Measurements from ENCODE around the gene HIVEP1. TPM values are rescaled to one million over a fixed set of nuclear protein-coding genes. Genes with fewer than 3 reads are reported as not detected.

The HIVEP1 gene
- total RNA-seq, 4 donors from 2014 or later = 26.8 to 69.3 (median 38.8) TPM

GRCh38 chr6:12048609-12049008 lies 36.5 kb downstream of the HIVEP1 start:
- Histone ChIP-seq H3K4me3 (no peak overlapping the region), H3K27me3 (no peaks in the 10 kb centered on the region), H3K4me1 (peaks cover 0 to 18% (median 4%) of the 10 kb centered on the region in 4 donors), H3K36me3 (no peaks in the 10 kb centered on the region), H3K9me3 (no peaks in the 10 kb centered on the region), H3K27ac (peak overlapping the region in 1 of 4 donors; percentile 64)
- no peak for DNase-seq
- no peak for TF ChIP-seq POLR2A (IDR thresholded peaks at IDR 0.05)
- no peak for TF ChIP-seq CTCF (IDR thresholded peaks at IDR 0.05)

GRCh38 chr6:12049165-12049564 lies 37.1 kb downstream of the HIVEP1 start:
- Histone ChIP-seq H3K27me3 (no peaks in the 10 kb centered on the region), H3K36me3 (no peaks in the 10 kb centered on the region), H3K4me1 (peaks cover 0 to 18% (median 3%) of the 10 kb centered on the region in 4 donors), H3K27ac (peak overlapping the region in 1 of 4 donors; percentile 64), H3K9me3 (no peaks in the 10 kb centered on the region), H3K4me3 (no peak overlapping the region)
- no peak for TF ChIP-seq POLR2A (IDR thresholded peaks at IDR 0.05)
- TF ChIP-seq CTCF (IDR thresholded peaks at IDR 0.05) = no peak
- no peak for DNase-seq

GRCh38 chr6:12051861-12052368 lies 39.8 kb downstream of the HIVEP1 start:
- Histone ChIP-seq H3K27me3 (no peaks in the 10 kb centered on the region), H3K9me3 (no peaks in the 10 kb centered on the region), H3K4me1 (peaks cover 0 to 8% (median 0%) of the 10 kb centered on the region in 4 donors), H3K36me3 (no peaks in the 10 kb centered on the region), H3K4me3 (no peak overlapping the region), H3K27ac (peak overlapping the region in 3 of 4 donors; percentile 19 to 55 (median 33))
- DNase-seq = peak in 2 of 3 donors; percentile 63 to 66
- TF ChIP-seq POLR2A (IDR thresholded peaks at IDR 0.05) = no peak
- no peak for TF ChIP-seq CTCF (IDR thresholded peaks at IDR 0.05)

GRCh38 chr6:12058172-12058961 lies 46.3 kb downstream of the HIVEP1 start:
- peaks cover 0 to 3% (median 0%) of the 10 kb centered on the region in 4 donors for H3K4me1 ChIP-seq
- H3K27me3 ChIP-seq = no peaks in the 10 kb centered on the region
- no peaks in the 10 kb centered on the region for H3K36me3 ChIP-seq
- no peak for DNase-seq
- TF ChIP-seq CTCF (IDR thresholded peaks at IDR 0.05) = no peak
- no peak for TF ChIP-seq POLR2A (IDR thresholded peaks at IDR 0.05)
- no peak overlapping the region for H3K27ac ChIP-seq
- H3K4me3 ChIP-seq = no peak overlapping the region
- no peaks in the 10 kb centered on the region for H3K9me3 ChIP-seq

- TF ChIP-seq POLR2A (IDR thresholded peaks at IDR 0.05) (peak in 1 of 2 donors; percentile 18), CTCF (IDR thresholded peaks at IDR 0.05) (no peak)
- peak; percentile 63 to 93 (median 90) for DNase-seq
- Histone ChIP-seq H3K4me3 (peak overlapping the region; percentile 7 to 36 (median 18)), H3K9me3 (no peaks in the 10 kb centered on the region), H3K4me1 (peaks cover 0 to 3% (median 0%) of the 10 kb centered on the region in 4 donors), H3K36me3 (no peaks in the 10 kb centered on the region), H3K27me3 (no peaks in the 10 kb centered on the region), H3K27ac (peak overlapping the region in 1 of 4 donors; percentile 44)
These were observed 48.9 kb downstream of the HIVEP1 start for GRCh38 chr6:12060780-12061609.

All from Peyer's patch (tissue), 4 donors.